Mucosa of stomach (tissue), 1 donor: ENCODE measurements around the gene ZNF608.

Source experiments
- H3K27me3 ChIP-seq: one replicate; pipeline ENCODE4 v1.7.0; 2013; ENCODE audit warnings: mild to moderate bottlenecking, low read length; ENCODE audit not compliant: control insufficient read depth, insufficient read depth
- H3K36me3 ChIP-seq: one replicate; pipeline ENCODE4 v1.7.0; 2013; ENCODE audit warnings: low read length; ENCODE audit not compliant: control insufficient read depth, insufficient read depth
- H3K4me1 ChIP-seq: one replicate; pipeline ENCODE4 v1.7.0; 2013; ENCODE audit warnings: mild to moderate bottlenecking, low read length; ENCODE audit not compliant: control insufficient read depth, insufficient read depth
- H3K4me3 ChIP-seq: one replicate; pipeline ENCODE4 v1.7.0; 2013; ENCODE audit warnings: low read length
- H3K9ac ChIP-seq: one replicate; pipeline ENCODE4 v1.7.0; 2013; ENCODE audit warnings: mild to moderate bottlenecking, low read length, moderate library complexity
- H3K9me3 ChIP-seq: one replicate; pipeline ENCODE4 v1.7.0; 2013; ENCODE audit warnings: mild to moderate bottlenecking, low read length, moderate library complexity; ENCODE audit not compliant: control insufficient read depth
- donor health status: Pancreatic carcinoma.

Gene ZNF608

DNA sequence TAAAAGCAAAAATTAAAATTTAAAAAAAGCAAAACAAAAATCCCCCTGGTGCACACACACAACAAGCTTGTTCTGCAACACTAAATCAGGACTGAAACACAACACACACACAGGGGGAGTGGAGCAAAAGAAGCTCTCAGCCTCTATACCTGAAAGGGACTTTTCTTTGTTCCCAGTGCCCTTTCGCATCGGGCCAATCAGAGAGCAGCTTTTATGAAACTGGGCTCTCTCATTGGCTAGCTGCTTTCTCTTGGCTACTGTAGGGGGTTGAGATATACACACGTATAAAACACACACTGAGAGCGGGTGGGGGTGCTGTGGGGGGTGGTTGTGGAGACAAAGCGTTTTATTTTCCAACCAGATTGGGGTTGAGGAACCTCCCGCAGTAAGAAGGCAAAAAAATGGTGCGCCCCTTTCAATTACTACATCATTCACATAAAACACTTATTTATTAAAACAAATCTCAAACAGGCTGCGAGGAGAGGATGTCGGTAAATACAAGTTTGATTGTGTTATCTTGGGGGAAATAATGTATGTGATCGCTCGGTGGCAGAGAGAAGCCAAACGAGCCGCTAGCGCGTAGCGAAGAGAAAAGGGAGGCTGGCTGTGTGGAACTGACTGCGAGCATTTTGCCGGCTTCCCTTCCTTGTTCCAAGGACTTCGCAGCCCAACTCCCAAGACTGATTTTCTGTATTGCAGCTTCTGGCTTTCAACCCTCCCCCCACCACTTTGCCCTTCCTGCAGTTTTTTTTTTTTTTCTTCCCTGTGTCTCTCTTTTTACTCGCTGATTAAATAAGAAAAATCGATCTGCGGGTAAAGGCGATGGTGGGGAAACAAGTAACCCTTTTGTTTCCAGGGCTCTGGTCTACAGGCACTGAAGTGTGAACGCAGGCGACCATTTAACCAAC lies 2.5 kb upstream of the ZNF608 start:
- H3K4me1 ChIP-seq: peaks cover 4% of the 10 kb centered on the region
- H3K9ac ChIP-seq: peak overlapping the region; percentile 78
- H3K36me3 ChIP-seq: no peaks in the 10 kb centered on the region
- H3K4me3 ChIP-seq: peak overlapping the region; percentile 26
- H3K9me3 ChIP-seq: no peaks in the 10 kb centered on the region
- no peaks in the 10 kb centered on the region for H3K27me3 ChIP-seq

GRCh38 chr5:124747791-124748686 lies 1.6 kb upstream of the ZNF608 start:
- Histone ChIP-seq H3K27me3 (no peaks in the 10 kb centered on the region), H3K36me3 (no peaks in the 10 kb centered on the region), H3K4me3 (peak overlapping the region; percentile 26), H3K9me3 (no peaks in the 10 kb centered on the region), H3K4me1 (peaks cover 4% of the 10 kb centered on the region), H3K9ac (peak overlapping the region; percentile 78)

- Histone ChIP-seq H3K4me3 (peak overlapping the region; percentile 26), H3K36me3 (no peaks in the 10 kb centered on the region), H3K9me3 (no peaks in the 10 kb centered on the region), H3K4me1 (peaks cover 5% of the 10 kb centered on the region), H3K27me3 (no peaks in the 10 kb centered on the region), H3K9ac (peak overlapping the region; percentile 78)
Observed at GRCh38 chr5:124746916-124747790, 714 bp upstream of the ZNF608 start.

DNA sequence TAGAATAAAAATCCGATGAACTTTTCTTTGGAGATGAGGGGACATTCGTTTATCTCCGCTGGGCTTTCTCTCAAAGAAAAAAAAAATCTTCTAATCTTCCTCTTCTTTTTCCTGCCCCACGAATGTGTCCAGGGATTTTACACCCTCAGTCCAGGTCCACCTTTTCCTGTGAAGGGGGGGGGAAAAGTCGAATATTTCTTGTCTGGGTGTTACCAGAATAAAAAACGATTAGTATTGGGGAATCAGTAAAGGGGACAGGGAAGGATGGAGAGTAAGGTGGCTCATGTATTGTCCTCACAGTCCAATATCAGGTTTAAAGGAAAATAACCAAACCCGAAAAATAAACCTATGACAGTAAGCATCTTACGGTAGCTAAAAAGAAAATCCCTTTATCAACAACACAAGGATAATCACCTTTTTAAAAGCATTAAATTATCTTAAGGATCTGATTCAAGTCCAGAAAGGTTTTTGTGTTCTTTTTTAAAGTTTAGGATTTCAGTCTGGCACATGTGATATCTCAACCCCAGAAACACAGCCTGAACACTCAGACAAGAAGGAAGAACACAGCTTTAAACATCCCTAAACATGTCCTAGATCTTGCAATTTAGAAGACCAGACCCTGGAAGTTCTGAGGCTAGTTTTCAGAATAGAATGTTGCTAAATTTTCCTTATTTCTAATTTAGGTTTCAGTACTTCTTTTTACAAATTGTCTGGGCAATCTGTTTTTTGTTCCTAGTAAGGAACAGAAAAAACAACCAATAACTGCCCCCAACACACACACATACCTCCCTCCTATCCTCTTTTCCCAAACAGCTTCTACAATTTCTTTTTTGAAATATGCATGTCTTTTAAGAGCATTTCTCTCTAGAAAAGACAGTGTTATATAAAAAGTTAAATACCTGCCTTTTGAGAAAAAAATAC lies 1.2 kb downstream of the ZNF608 start:
- H3K9me3 ChIP-seq: no peaks in the 10 kb centered on the region
- peaks cover 24% of the 10 kb centered on the region for H3K4me1 ChIP-seq
- H3K36me3 ChIP-seq: no peaks in the 10 kb centered on the region
- no peaks in the 10 kb centered on the region for H3K27me3 ChIP-seq
- peak overlapping the region; percentile 70 for H3K4me3 ChIP-seq
- peak overlapping the region; percentile 89 for H3K9ac ChIP-seq

- Histone ChIP-seq H3K9ac (peak overlapping the region; percentile 89), H3K27me3 (no peaks in the 10 kb centered on the region), H3K4me3 (peak overlapping the region; percentile 21), H3K4me1 (peaks cover 30% of the 10 kb centered on the region), H3K36me3 (no peaks in the 10 kb centered on the region), H3K9me3 (no peaks in the 10 kb centered on the region)
Observed at GRCh38 chr5:124744170-124744971, 2.1 kb downstream of the ZNF608 start.

DNA sequence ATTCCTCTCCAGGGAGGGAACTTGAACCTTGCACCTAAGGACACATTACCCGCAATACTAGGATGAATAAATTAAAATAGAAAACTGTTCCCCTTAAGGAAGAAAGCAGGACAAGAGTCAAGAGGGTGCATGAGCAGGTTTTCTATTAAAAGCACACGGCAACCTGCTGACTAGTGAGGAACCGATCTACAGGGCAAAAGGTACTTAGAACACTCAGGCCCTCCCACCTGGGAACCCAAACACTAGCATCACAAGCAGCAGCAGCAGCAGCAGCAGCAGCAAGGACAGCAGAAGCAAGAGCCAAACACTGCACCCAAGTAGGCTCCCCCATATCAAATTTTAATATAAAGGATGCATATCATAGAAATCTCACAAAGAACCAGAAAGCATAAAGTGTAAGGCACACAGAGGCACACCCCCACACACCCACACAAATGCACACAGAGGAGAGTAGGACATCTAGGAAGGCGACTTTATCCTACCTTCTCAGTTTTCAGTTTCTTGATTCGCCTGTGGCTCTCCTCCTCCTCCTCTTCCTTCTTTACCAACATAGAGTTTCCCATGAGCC lies 2.8 kb downstream of the ZNF608 start:
- Histone ChIP-seq H3K4me1 (peaks cover 37% of the 10 kb centered on the region), H3K4me3 (peak overlapping the region; percentile 21), H3K27me3 (no peaks in the 10 kb centered on the region), H3K9ac (peak overlapping the region; percentile 89), H3K36me3 (no peaks in the 10 kb centered on the region), H3K9me3 (no peaks in the 10 kb centered on the region)

GRCh38 chr5:124742983-124743601 lies 3.3 kb downstream of the ZNF608 start:
- Histone ChIP-seq H3K36me3 (no peaks in the 10 kb centered on the region), H3K4me1 (peaks cover 40% of the 10 kb centered on the region), H3K9ac (peak overlapping the region; percentile 89), H3K9me3 (no peaks in the 10 kb centered on the region), H3K27me3 (no peaks in the 10 kb centered on the region), H3K4me3 (peak overlapping the region; percentile 21)

GRCh38 chr5:124742521-124742920 lies 3.9 kb downstream of the ZNF608 start:
- Histone ChIP-seq H3K9me3 (no peaks in the 10 kb centered on the region), H3K4me1 (peaks cover 40% of the 10 kb centered on the region), H3K9ac (peak overlapping the region; percentile 89), H3K4me3 (peak overlapping the region; percentile 21), H3K27me3 (no peaks in the 10 kb centered on the region), H3K36me3 (no peaks in the 10 kb centered on the region)

- Histone ChIP-seq H3K36me3 (no peaks in the 10 kb centered on the region), H3K9me3 (no peaks in the 10 kb centered on the region), H3K27me3 (no peaks in the 10 kb centered on the region), H3K4me3 (no peak overlapping the region), H3K4me1 (peaks cover 41% of the 10 kb centered on the region), H3K9ac (no peak overlapping the region)
Observed at GRCh38 chr5:124741711-124742496, 4.5 kb downstream of the ZNF608 start.
